Stimulated activated CD4-positive, alpha-beta T cell treated with anti-CD3 and anti-CD28 coated beads, Interleukin-1b, Interleukin-23, amount 100 ng/mL, for 24 hours (primary cell): Measurements from ENCODE around the gene NAT9.

Experiments used
- DNase-seq, 4 experiments: peaks; one replicate each; pipeline ENCODE4 v3.0.0-alpha.2; 2020; ENCODE audit warnings: low read depth in 4 of 4, low spot score in 1 of 4

Gene NAT9

GRCh38 chr17:74763565-74764387 lies 12.4 kb downstream of the NAT9 start:
- no peak for DNase-seq

GRCh38 chr17:74761931-74762330 lies 14.2 kb downstream of the NAT9 start:
- DNase-seq: no peak

DNA sequence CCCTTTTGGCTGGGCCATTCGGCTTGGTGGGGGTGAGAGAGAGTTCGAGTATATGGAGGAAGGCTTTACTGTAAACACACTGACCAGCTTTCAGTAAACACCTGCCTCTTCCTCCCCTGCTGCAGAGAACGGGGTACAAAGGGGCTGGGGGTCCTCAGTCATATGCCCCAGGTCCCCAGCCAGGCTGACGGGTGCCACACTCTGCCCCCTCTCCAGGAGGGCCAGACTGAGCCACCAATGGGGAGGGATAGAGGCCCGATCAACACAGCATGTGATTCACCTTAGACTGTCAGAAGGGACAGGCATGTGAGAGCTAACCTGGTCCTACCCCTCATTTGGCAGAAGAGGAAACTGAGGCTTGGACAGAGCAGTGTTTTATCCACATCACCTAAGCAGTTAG lies 14.7 kb downstream of the NAT9 start:
- no peak for DNase-seq

- DNase-seq: no peak
These were observed 15.6 kb downstream of the NAT9 start for GRCh38 chr17:74760404-74761105.

DNA sequence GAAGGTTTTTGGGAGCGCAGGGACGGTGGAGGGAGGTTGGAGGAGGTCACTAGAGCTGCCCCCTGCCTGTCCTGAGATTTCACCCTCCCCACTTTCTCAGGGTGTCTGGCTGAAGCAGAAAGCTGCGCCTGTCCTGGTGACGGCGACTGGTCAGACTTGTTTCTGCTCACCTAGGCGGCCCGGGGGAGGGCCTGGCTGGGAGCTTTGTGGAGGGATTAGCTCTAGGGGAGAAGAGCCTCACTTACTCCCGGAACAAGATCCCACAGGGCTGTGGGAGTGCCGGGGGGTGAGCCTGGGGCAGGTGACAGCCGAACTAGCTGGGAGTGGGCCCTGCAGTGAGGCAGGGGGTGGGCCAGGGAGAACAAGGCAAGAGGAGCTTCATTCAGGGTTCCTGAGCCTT lies 16.2 kb downstream of the NAT9 start:
- DNase-seq: no peak

- DNase-seq: no peak
These were observed 16.8 kb downstream of the NAT9 start for GRCh38 chr17:74759243-74759801.

DNA sequence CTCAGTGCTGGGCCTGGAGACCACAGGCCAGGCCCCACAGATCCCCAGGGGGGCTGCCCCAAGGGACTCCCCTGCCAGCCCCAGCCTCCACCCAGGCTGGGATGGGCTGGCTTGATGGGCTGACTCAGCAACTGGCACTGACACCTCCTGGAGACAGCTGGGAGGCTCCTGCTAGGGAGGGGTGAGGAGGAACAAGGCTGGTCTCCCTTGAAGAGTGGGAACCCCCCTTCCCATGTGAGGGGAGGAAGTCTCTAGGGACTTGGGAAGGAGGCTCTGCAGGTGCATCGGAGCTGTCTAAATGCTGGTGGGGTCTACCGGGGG lies 17.3 kb downstream of the NAT9 start:
- no peak for DNase-seq

GRCh38 chr17:74757931-74758847 lies 18.0 kb downstream of the NAT9 start:
- DNase-seq: no peak

- DNase-seq: no peak
These were observed 18.6 kb downstream of the NAT9 start for GRCh38 chr17:74757502-74757901.

GRCh38 chr17:74756891-74757290 lies 19.3 kb downstream of the NAT9 start:
- no peak for DNase-seq

GRCh38 chr17:74755533-74755932 lies 20.6 kb downstream of the NAT9 start:
- DNase-seq: no peak

GRCh38 chr17:74754832-74755231 lies 21.3 kb downstream of the NAT9 start:
- no peak for DNase-seq

GRCh38 chr17:74752822-74753401 lies 23.2 kb downstream of the NAT9 start:
- no peak for DNase-seq

- no peak for DNase-seq
These were observed 23.7 kb downstream of the NAT9 start for GRCh38 chr17:74752415-74752814.

GRCh38 chr17:74750327-74751069 lies 25.6 kb downstream of the NAT9 start:
- DNase-seq: no peak

DNA sequence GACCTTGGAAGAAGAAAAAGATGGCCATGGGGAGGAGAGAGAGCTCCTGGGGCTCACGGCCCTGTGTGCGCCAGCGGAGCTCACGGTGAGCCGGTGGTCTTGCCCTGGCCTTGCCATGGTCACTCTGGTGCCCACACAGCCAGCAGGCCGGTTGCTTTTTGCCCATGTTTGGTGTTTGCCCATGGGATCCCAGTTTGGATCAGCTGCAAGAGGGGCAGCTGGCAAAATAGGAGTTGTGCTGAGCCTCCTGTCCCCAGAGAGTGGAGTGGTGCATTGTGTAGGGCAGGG lies 26.2 kb downstream of the NAT9 start:
- DNase-seq: no peak

DNA sequence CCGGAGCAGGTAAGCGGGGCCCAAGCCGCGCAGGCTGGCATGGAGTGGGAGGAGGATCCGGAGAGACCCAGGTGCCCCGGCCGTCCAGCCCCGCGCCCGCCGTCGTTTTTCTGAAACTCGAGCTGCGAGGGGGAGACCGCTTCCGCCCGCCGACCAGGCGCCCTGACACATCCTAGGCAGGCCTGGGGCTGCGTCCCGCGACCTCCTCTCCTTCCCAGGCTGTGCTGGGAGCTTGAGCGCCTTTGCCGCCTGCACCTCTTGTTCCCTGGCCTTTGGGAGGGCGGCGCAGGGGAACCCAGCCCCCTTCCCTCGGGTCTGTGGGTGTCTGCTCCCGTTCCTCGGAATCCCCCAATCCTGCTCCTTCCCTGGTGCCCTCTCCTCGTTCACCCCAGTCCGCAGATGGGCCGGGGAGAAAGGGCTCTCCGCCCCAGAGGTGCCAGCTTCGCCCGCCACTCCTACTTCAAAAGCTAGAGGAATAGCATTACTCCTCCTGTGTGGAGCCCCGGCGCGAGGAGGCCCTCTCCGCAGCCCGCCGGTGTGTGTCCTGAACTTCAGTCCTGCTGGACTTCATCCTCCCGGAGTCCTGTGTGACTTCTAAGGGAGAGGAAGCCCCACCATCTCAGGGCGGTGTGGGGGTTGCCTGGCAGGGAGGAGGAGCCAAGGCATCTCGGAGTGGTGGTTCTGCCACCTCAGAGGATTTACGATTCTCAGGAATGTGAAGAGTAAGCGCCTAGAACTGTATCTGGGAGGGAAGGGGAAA lies 26.7 kb downstream of the NAT9 start:
- peak in 1 of 4 experiments; percentile 40 for DNase-seq

- DNase-seq: peak; percentile 83 to 93 (median 86)
These were observed 27.4 kb downstream of the NAT9 start, which contains the start of gene NHERF1 for GRCh38 chr17:74748529-74749278. Gene NHERF1 (plus strand): TSS chr17:74748628. CDS start chr17:74748847, 219 bp downstream.

DNA sequence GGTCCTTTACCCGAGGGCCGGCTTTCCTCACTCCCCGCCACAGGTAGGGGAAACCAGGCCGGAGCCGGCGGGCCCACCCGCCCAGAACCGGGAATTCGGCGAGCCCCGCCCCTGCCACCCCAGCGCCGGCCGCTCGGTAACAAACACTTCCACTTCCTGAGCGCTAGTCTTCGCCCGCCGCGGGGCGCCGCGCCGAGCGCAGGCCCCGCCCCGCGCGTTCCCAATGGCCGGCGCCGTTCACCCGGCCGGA lies 27.9 kb downstream of the NAT9 start:
- no peak for DNase-seq
